Mesenteric fat pad (tissue), 1 donor: ENCODE measurements around the gene VAMP1. TPM values are rescaled to one million over a fixed set of nuclear protein-coding genes. Genes with fewer than 3 reads are reported as not detected.
"Not testable (repeated sequence)": the region's sequence is repeated elsewhere in the genome, so short reads cannot be mapped to it uniquely, and the experiment has no call there.

Experiments
- DNase-seq: peaks from one replicate; pipeline ENCODE4 v3.0.0-alpha.2; 2020; ENCODE audit warnings: low spot score
- total RNA-seq: library from RNA; stranded (reverse); fragmentation: NEBNext Ultra II Directional; extraction: Animal tissue kit (Norgen Biotek cat#: 25700); gene quantifications from one replicate; pipeline ENCODE4 v1.2.1, GENCODE V29; 2021
- donor health status: DM: yes; HTN: yes; CAD: no.

VAMP1 gene
- total RNA-seq, 1 donor from 2014 or later, result 5.8 TPM

GRCh38 chr12:6469609-6470374, 685 bp downstream of the VAMP1 start:
- DNase-seq, result no peak

GRCh38 chr12:6469092-6469491, 1.4 kb downstream of the VAMP1 start:
- no peak for DNase-seq

DNA sequence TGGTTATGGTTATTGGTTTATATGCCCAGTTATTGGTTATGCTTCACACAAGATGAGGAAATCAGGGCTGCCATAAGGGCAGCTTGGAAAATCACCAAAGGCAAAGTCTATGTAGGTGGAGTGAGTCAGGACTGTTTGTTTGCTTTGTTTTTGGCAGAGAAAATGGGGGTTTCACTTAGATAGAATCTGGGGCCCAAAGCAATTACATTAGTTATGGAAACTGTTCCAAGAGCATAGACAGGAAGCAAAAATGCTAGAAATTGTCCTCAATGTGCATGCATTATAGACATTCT, 2.2 kb downstream of the VAMP1 start:
- DNase-seq, result no peak

DNA sequence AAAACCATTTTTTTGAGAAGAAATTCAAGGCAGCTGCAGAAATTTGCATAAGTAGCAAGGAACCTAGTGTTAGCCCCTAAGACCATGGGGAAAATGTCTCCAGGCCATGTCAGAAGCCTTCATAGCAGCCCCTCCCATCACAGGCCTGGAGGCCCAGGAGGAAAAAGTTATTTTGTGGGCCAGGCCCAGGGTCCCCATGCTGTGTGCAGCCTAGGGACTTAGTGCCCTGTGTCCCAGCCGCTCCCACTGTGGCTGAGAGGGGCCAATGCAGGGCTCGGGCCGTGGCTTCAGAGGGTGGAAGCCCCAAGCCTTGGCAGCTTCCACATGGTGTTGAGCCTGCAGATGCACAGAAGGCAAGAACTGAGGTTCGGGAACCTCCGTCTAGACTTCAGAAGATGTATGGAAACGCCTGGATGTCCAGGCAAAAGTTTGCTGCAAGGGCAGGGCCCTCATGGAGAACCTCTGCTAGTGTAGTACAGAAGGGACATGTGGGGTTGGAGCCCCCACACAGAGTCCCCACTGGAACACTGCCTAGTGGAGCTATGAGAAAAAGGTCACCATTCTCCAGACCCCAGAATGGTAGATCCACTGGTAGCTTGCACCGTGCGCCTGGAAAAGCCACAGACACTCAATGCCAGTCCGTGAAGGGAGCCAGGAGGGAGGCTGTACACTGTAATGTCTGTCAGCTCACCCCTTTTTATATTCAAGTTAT, 2.8 kb downstream of the VAMP1 start:
- DNase-seq, result not testable (repeated sequence)

DNA sequence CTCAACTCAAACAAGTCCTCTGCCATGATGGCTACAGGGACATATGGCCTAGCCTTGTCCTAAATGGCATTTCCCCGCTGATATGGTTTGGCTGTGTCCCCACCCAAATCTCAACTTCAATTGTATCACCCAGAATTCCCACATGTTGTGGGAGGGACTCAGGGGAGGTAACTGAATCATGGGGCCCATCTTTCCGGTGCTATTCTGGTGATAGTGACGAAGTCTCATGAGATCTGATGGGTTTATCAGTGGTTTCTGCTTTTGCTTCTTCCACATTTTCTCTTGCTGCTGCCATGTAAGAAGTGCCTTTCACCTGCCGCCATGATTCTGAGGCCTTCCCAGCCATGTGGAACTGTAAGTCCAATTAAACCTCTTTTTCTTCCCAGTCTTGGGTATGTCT, 3.7 kb downstream of the VAMP1 start:
- DNase-seq, result not testable (repeated sequence)

GRCh38 chr12:6466184-6466573, 4.3 kb downstream of the VAMP1 start:
- no peak for DNase-seq

GRCh38 chr12:6465467-6466183, 4.9 kb downstream of the VAMP1 start:
- no peak for DNase-seq

DNA sequence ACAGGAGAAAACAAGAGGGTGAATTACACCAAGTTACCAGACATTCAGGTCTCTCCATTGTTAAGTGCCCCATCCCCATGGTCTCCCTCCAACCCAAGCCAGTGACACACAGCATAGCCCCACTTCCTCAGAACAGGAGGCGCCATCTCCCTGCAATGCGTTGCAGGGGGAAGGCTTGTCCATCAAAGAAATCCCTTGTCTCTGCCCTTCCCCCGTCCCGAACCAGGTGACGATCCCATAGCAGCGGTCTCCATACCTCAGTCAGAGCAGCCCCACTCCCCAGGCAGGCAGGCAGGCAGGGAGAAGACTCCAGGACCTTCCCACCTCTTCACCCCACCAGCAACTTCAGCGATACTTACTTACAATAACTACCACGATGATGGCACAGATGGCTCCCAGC, 5.9 kb downstream of the VAMP1 start:
- DNase-seq, result peak; percentile 60

DNA sequence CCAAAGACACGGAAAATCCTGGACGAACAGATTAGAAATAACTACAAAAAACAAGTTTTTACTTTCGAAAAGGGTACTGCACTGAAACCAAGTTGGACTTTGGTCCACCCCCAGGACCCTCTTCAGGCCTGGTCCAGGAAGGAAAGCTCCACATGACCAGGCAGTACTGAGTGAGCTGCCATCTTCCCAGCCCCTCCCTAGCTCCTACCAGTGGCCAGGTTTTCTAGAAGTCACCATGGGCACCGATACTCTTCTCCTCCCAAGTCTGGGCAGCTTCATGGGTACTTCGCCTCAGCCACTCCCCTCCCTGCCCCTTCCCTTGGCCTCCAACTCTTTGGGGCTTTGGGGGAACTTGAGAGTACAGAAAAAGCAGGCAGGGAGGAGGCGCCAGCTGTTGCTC, 6.6 kb downstream of the VAMP1 start:
- peak; percentile 45 for DNase-seq

GRCh38 chr12:6463216-6463615, 7.3 kb downstream of the VAMP1 start:
- peak; percentile 73 for DNase-seq

DNA sequence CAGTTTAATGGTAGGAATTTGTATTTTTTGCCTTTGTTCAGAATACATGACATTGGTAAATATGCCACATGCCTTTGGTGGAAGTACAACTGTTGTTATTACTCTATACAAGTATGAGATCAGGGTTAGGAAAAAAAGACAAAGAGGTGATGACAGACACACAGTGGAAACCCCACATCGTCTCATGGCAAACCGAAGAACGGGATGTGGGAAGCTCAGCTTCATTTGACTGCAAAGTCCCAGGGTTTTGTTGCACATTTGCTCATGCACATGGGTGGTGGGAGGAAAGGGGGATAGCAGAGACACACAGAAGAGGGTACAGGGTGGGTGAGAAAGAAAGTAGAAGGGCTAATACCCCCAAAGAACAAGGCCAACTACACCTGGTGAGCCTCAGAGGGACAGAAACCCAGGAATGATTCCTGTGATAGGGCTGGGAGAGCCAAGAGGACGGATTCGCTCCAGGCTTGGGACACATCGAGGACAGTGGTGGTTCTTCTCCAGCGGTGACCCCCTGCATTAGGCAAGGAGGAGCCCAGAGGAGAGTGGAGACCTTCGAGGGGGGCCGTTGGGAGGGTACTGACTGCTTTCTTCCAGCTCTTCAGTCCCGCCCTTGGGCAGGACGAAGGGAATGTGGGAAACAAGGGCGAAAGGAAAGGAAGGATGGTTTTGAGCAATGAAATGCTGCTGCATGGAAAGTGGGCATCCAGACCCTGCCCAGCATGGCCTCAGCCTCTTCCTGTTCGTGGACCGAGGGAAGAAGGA, 8.1 kb downstream of the VAMP1 start:
- peak; percentile 57 for DNase-seq

DNA sequence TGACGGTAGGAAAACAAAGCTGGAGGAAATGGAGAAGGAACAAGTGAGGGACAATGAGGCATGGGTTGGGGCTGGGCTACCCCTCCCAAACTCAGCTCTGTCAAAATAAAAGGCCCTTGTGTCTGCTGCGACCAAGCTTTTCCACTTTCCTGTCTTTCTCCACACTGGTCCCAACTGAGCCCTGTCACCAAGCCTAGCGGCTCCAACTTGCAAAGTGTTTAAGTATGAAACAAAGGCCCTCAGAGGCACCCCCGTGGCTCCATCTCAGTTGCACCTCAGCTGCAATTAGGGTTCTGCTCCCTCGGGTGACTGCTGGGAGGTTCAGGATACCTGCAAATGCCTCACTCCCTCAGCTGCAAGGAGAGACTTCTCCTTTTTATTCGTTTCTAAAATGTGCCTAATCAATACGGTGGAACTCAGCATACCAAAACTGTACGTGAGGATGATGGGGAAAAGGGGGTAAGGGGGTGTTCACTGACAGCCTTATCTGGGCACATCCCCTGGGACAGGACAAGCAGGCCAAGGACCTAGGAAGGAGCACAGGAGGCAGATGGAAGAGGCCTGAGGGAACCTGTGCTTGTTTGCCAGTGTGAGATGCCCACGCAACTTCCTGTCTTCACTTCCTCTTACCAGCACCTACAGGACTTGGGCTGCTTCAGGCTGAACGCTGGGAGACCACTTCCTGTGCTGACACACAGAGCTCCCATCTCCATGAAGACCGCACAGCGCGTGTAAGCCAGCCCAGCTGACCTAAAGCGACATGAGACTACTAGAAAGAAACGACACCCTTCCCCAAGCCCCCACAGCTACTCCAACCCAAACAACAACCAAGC, 8.9 kb downstream of the VAMP1 start:
- peak; percentile 85 for DNase-seq

DNA sequence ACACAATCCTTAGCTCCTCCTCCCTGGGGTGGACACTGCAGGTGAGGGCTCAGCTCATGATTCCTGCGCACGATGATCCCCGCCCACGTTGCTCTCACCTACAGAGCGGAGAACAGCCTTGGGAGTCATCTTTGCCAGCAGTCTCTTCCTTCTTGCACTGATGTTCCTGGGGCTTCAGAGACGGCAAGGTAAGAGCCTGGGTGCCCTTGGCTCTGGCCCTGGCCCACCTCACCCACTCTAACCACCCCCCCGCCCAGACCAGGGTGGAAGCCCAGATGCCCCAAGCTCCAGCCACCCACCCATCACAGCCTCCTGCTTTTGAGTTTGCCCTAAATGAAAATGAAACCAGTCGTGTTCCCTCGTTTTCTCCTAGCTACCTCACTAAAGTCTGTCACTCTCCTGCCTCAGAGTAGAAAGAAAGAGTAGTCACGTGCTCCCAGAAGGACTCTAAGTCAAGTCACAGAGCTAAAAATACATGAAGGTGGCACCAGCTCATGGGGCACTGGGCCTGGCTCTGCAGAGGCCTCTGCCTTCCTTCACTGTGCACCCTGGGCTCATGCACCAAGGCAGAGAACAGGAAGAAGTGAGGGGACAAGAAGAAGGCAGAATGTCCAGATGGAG, 9.6 kb downstream of the VAMP1 start:
- peak; percentile 33 for DNase-seq

DNA sequence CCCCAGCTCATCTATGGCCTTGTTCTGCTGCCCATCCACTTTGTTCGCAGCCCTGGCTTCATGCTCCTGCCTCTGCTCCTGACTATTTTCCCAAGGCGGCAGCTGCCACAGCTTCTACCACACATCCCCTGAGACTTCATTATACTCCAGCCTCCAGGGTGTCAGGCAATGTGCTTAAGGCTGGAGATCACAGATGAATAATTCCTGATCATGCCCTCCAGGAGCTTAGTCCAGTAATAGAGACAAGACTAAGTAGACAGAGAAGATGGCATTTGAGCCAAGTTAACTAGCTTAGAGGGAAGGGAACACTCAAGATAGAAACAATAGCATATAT, 11.5 kb downstream of the VAMP1 start:
- DNase-seq, result no peak

GRCh38 chr12:6458281-6459003, 12.0 kb downstream of the VAMP1 start:
- peak; percentile 79 for DNase-seq

GRCh38 chr12:6457220-6457945, 13.1 kb downstream of the VAMP1 start:
- DNase-seq, result peak; percentile 65

GRCh38 chr12:6452944-6453630, 17.4 kb downstream of the VAMP1 start:
- DNase-seq, result peak; percentile 89

DNA sequence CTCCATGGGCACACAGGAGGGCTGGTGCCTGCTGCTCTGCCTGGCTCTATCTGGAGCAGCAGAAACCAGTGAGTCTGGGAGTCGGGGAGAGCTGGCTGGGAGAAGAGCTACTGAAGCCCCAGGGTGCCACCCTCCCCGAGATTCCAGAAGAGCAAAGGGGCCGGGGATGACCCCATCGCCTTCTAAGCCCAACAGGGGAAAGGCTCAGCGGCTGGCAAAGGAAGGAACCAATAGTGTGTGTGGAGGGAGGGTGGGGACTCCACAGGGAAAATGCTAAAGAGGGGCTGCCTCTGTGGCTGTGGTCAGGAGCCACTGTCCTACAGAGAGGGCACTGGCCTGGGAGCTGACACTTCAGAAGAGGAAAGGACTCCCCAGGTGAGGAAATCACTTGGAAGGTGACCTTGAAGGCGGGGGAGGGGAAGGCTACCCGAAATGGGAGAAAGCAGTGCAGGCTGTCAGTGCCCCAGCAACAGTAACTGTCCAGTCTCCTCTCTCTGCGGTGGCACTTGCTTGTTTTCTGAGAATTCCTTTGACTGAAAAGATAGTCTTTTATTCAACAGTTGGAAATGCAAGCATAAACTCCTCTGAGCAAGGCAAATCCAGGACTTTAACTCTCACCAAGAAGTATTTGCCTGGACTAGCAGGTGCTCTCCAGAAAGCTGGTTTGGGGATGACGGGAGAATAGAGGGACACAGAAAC, 18.1 kb downstream of the VAMP1 start:
- peak; percentile 71 for DNase-seq
